Heart left ventricle (tissue), 16 donors: ENCODE results near the gene SLC44A1. TPM values are rescaled to one million over a fixed set of nuclear protein-coding genes. Genes with fewer than 3 reads are reported as not detected.
A peak's percentile ranks its signal among the peaks of the same experiment; 100 is the strongest.

ENCODE experiments used
- ATAC-seq, 4 donors: fragments of 200-7000 bp; cut with Tn5 transposase; one replicate each; pipeline ENCODE4 v1.9.1; 2020 to 2022; ENCODE audit warnings: moderate library complexity in 4 of 4, mild to moderate bottlenecking in 3 of 4, moderate number of reproducible peaks in 1 of 4
- DNase-seq, 5 donors: peaks; one replicate each; pipeline ENCODE4 v3.0.0-alpha.2; 2020
- H3K27ac ChIP-seq, 12 donors: fragments of 200-600 bp; sonication (generic) in 4 of 12; one replicate each; pipeline versions ENCODE4 v1.5.0 to v1.8.0; 2016 to 2022; ENCODE audit warnings: mild to moderate bottlenecking in 2 of 12
- H3K27me3 ChIP-seq, 9 donors: fragments of 200-600 bp; sonication (generic) in 2 of 9; one replicate each; pipeline versions ENCODE4 v1.5.1 to v1.8.0; 2016 to 2022; ENCODE audit warnings: mild to moderate bottlenecking in 3 of 9
- H3K36me3 ChIP-seq, 9 donors: fragments of 200-600 bp; sonication (generic) in 2 of 9; one replicate each; pipeline versions ENCODE4 v1.5.0 to v1.8.0; 2018 to 2022; ENCODE audit warnings: mild to moderate bottlenecking in 2 of 9
- H3K4me1 ChIP-seq, 12 donors: fragments of 200-600 bp; sonication (generic) in 4 of 12; one replicate each; pipeline versions ENCODE4 v1.5.0 to v1.8.0; 2016 to 2022; ENCODE audit warnings: mild to moderate bottlenecking in 3 of 12
- H3K4me3 ChIP-seq, 12 donors: fragments of 200-600 bp; sonication (generic) in 4 of 12; one replicate each; pipeline versions ENCODE4 v1.5.0 to v1.8.0; 2017 to 2022; ENCODE audit warnings: mild to moderate bottlenecking in 9 of 12, moderate library complexity in 4 of 12
- H3K9me3 ChIP-seq, 12 donors: fragments of 200-600 bp; sonication (generic) in 4 of 12; one replicate each; pipeline versions ENCODE4 v1.5.0 to v1.8.0; 2016 to 2022; ENCODE audit warnings: mild to moderate bottlenecking in 1 of 12
- POLR2A ChIP-seq, 2 donors: fragments of 450-650 bp; IDR thresholded peaks; one replicate each; pipeline ENCODE4 v1.6.1; 2017; ENCODE audit warnings: antibody characterized with exemption in 2 of 2, mild to moderate bottlenecking in 2 of 2, moderate library complexity in 2 of 2
- WGBS, 4 donors: extraction: QIAGEN DNeasy Blood & Tissue Kit in 2 of 4; methylation state at CpG; one replicate each; pipeline versions ENCODE4 v1.1.5 to v1.1.7; 2013 to 2018; 5-methylcytosine and 5-hydroxymethylcytosine counted together
- intact Hi-C, 10 donors: fragments of 100-400 bp; cut with DNase I; formaldehyde crosslinking; loops; one replicate each; pipeline versions ENCODE4 v1.11.1 to v1.14.2; 2022
- polyA plus RNA-seq, 2 donors: library from polyadenylated mRNA; stranded (reverse); fragments of 200-250 nt; gene quantifications; one replicate each; pipeline ENCODE4 v1.2.3, GENCODE V29; 2013
- total RNA-seq, 9 donors: library from RNA; depleted of rRNA in 2 of 9; stranded (reverse); fragments of >200 nt in 2 of 9; fragmentation: NEBNext Ultra II Directional in 3 of 9; extraction: Animal tissue kit (Norgen Biotek cat#: 25700) in 3 of 9; gene quantifications; one replicate each; pipeline versions ENCODE4 v1.1.0 to v1.2.4, GENCODE V29; 2016 to 2023
- TF ChIP-seq, protein P1 (sequence below), 12 donors: fragments of 200-600 bp; sonication (generic) in 4 of 12; IDR thresholded peaks; one replicate each; pipeline versions ENCODE4 v1.5.0 to v1.8.0; 2018 to 2022; ENCODE audit warnings: antibody characterized with exemption in 12 of 12, mild to moderate bottlenecking in 5 of 12
- donor health status: ischemic (EF 13 %, LVEDD 7.1; RV severe dilation, severe dysfunction).
- donor health status: healthy with polysubstance abuse.
- donor health status: DM: no; HTN: yes; CAD: no.
- donor health status: DM: no; HTN: no; CAD: no.
- donor health status: ischemic (EF 25% LVEDD 6.9; RV normal size, moderate dysfunction).
- donor health status: ischemic (EF 25% LVEDD 5.7; RV mildly dilated, moderate dysfunction).
- donor health status: healthy.
- donor health status: DM: yes; HTN: yes; CAD: no.
- donor health status: ischemic (EF 35%, LVEDD 5.7; RV mildly dilated, moderate dysfunction).
- donor health status: nonischemic (EF 11% LVEDD 7.7; RV severe dilation, severe dysfunction).
- donor health status: DM: yes; HTN: yes; CAD: no.
- donor health status: PGD.
- donor health status: ischemic (EF 29% LVEDD 5.4; RV normal size, mild dysfunction).
- donor health status: nonischemic (EF 23%, LVEDD 6.1; RV moderate dilation, normal function).

SLC44A1 gene
- total and polyA plus RNA-seq, 11 donors: 5.1 to 29.4 (median 21.3) TPM

DNA sequence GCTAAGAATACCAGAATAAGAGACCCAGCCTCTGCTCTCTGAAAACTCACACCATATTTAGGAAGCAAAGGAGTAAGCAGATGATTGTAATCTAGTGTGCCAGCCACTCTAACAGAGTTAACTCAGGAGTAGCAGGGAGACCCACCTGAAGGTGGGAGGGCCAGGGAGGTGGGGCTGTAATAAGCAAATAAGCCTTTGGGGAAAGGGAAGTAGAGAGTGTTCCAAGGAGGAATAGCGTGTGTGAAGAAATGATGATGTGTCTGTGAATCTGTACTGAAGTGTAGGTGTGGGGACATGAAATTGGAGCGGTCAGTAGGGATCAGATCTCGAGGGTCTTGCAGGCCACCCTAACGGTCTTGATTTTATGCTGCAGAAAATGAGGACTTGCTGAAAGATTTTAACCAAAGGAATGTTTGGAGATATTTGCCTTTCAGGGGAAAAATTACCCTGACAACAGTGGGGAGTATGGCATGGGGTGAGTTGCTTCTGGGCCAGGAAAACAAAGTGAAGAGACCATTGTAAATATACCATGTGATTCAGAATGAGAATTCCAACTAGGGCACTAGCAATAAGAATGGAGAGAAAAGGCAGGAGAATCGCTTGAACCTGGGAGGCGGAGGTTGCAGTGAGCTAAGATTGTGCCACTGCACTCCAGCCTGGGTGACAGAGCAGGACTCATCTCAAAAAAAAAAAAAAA is 159.2 kb downstream of the SLC44A1 start:
- no peak for TF ChIP-seq POLR2A (IDR thresholded peaks at IDR 0.05)
- TF ChIP-seq, protein P1, sequence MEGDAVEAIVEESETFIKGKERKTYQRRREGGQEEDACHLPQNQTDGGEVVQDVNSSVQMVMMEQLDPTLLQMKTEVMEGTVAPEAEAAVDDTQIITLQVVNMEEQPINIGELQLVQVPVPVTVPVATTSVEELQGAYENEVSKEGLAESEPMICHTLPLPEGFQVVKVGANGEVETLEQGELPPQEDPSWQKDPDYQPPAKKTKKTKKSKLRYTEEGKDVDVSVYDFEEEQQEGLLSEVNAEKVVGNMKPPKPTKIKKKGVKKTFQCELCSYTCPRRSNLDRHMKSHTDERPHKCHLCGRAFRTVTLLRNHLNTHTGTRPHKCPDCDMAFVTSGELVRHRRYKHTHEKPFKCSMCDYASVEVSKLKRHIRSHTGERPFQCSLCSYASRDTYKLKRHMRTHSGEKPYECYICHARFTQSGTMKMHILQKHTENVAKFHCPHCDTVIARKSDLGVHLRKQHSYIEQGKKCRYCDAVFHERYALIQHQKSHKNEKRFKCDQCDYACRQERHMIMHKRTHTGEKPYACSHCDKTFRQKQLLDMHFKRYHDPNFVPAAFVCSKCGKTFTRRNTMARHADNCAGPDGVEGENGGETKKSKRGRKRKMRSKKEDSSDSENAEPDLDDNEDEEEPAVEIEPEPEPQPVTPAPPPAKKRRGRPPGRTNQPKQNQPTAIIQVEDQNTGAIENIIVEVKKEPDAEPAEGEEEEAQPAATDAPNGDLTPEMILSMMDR (IDR thresholded peaks at IDR 0.05): no peak
- intact Hi-C loops: loop anchor here in 1 of 10 donors (5.0 kb wide), 1 partner anchor 161 kb away; the partner anchor contains the start of gene SLC44A1
- Histone ChIP-seq H3K36me3 (no peaks in the 10 kb centered on the region), H3K27me3 (no peaks in the 10 kb centered on the region), H3K4me3 (no peak overlapping the region), H3K4me1 (peaks cover 0 to 6% (median 0%) of the 10 kb centered on the region in 12 donors), H3K27ac (no peak overlapping the region), H3K9me3 (peaks cover 0 to 3% (median 0%) of the 10 kb centered on the region in 12 donors)
- DNase-seq (no peak), ATAC-seq (no peak)
- WGBS, 4 donors: 81 to 87% (median 83%) methylated on average over 6 of the region's 6 CpGs

DNA sequence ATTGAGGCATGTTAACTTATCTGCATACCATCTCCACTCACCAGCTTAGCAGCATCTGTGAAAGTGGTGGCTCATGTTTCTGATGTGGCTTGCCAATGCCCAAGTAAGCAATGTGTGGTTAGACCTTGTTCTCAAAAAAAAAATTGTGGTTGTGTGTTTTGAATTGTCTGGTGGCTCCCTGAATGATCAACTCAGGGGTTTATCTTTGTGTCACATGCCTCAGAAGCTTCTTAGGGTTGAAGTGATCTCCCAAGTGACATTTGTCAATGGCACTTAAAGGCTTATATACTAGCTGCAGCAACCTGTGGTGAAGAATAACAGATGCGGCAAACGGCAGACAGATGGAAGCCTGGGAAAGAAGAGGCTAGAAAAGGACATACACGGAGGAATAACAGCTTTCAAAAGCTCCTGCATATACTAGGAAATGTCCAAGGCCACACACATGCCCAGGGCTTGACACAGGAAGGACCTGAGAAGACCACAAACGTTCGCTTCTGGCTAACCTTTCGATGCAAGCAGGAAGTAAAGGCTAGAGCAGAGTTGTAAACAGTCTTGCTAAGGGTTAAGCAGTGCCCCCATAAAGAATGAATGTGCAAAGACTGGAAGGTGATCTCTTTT is 161.2 kb downstream of the SLC44A1 start:
- no peak overlapping the region for H3K4me3 ChIP-seq
- DNase-seq: no peak
- H3K4me1 ChIP-seq: peaks cover 0 to 6% (median 0%) of the 10 kb centered on the region in 12 donors
- no peak for ATAC-seq
- peaks cover 0 to 19% (median 3%) of the 10 kb centered on the region in 12 donors for H3K9me3 ChIP-seq
- TF ChIP-seq POLR2A (IDR thresholded peaks at IDR 0.05): no peak
- intact Hi-C loops: no loop called here
- 44 to 63% (median 52%) methylated on average over 6 of the region's 6 CpGs for WGBS, 4 donors
- no peak overlapping the region for H3K27ac ChIP-seq
- no peaks in the 10 kb centered on the region for H3K27me3 ChIP-seq
- no peaks in the 10 kb centered on the region for H3K36me3 ChIP-seq

DNA sequence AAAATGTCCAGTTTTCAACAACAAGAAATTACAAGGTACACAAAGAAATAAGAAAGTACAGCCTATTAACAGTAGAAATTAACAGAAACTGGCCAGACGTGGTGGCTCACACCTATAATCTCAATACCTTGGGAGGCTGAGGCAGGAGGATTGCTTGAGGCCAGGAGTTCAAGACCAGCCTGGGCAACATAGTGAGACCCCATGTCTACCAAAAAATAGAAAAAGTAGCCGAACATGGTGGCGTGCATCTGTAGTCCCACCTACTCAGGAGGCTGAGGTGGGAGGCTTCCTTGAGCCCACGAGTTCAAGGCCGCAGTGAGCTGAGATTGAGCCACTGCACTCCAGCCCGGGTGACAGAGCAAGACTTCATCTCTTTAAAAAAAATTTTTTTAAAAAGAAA is 161.9 kb downstream of the SLC44A1 start:
- intact Hi-C loops: no loop called here
- H3K27me3 ChIP-seq: no peaks in the 10 kb centered on the region
- 93 to 96% (median 94%) methylated on average over 6 of the region's 6 CpGs for WGBS, 4 donors
- H3K4me3 ChIP-seq: no peak overlapping the region
- no peak for ATAC-seq
- H3K27ac ChIP-seq: no peak overlapping the region
- TF ChIP-seq, protein P1 (IDR thresholded peaks at IDR 0.05): no peak
- TF ChIP-seq POLR2A (IDR thresholded peaks at IDR 0.05): no peak
- H3K36me3 ChIP-seq: no peaks in the 10 kb centered on the region
- no peak for DNase-seq
- peaks cover 0 to 6% (median 0%) of the 10 kb centered on the region in 12 donors for H3K4me1 ChIP-seq
- peaks cover 0 to 27% (median 3%) of the 10 kb centered on the region in 12 donors for H3K9me3 ChIP-seq

DNA sequence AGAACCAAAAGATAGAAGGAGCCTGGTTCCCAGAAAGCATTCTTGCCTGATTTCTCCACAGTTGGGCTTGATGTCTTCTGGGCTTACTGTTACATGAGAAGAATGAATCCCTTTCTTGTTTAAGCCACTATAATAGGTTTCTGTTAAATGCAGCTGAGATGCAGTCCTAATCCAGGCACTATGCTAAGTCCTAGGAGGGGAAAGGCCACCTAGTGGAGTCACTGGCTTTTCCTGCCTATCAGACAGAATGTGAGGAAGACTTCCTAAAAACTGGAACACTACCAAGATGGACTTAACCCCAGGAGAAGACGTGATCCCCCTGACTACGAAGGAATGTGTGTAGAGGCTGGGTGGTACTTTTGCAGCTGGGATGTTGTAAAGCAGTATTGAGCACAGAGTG is 169.1 kb downstream of the SLC44A1 start:
- DNase-seq (no peak), ATAC-seq (peak in 1 of 4 donors; percentile 48)
- no peak overlapping the region for H3K27ac ChIP-seq
- TF ChIP-seq, protein P1 (IDR thresholded peaks at IDR 0.05): peak in 5 of 12 donors; percentile 6 to 36 (median 22)
- TF ChIP-seq POLR2A (IDR thresholded peaks at IDR 0.05): no peak
- H3K36me3 ChIP-seq: no peaks in the 10 kb centered on the region
- no peaks in the 10 kb centered on the region for H3K27me3 ChIP-seq
- intact Hi-C loops: loop anchor here (5.0 to 10.0 kb wide), 10 partner anchors 169 to 609 kb away; partner anchors contain the start of genes ABCA1 (in 5 of the 10) and SLC44A1 (in 2 of the 10)
- H3K4me1 ChIP-seq: peaks cover 0 to 5% (median 0%) of the 10 kb centered on the region in 12 donors
- 28 to 47% (median 38%) methylated on average over 2 of the region's 2 CpGs for WGBS, 4 donors
- no peak overlapping the region for H3K4me3 ChIP-seq
- H3K9me3 ChIP-seq: peaks cover 0 to 32% (median 7%) of the 10 kb centered on the region in 12 donors
